ENCODE data around the gene LIPT2. TPM values are rescaled to one million over a fixed set of nuclear protein-coding genes. Genes with fewer than 3 reads are reported as not detected.
A peak's percentile ranks its signal among the peaks of the same experiment; 100 is the strongest.

Gene LIPT2
- total RNA-seq, 1 experiment from 2014 or later, result 9.3 TPM

- no peak for ATAC-seq
- H3K27ac Mint-ChIP-seq, result peak overlapping the region; percentile 97
- no peaks in the 10 kb centered on the region for H3K27me3 Mint-ChIP-seq (ENCODE audit: low read depth)
- peaks cover 18% of the 10 kb centered on the region for H3K9me3 Mint-ChIP-seq
- POLR2A ChIA-PET, result interaction anchor here (0.6 to 2.5 kb wide), 6 partner anchors 28 to 1130 kb away, joined by 3 to 17 read pairs (median 8); partner anchors contain the start of gene POLD3
- peaks cover 20% of the 10 kb centered on the region for H3K4me1 Mint-ChIP-seq
- H3K36me3 Mint-ChIP-seq, result peaks cover 28% of the 10 kb centered on the region
- CTCF ChIA-PET, result interaction anchor here (0.6 to 3.2 kb wide), 4 partner anchors 39 to 541 kb away, joined by 3 to 23 read pairs (median 3); no protein-coding TSS in a partner anchor
- DNase-seq (ENCODE audit: low spot score), result no peak
- no peak for TF ChIP-seq ATF2 (CRISPR knock-in tag; IDR thresholded peaks at IDR 0.05; ENCODE audit: borderline replicate concordance, low read depth)
- no peak for TF ChIP-seq SMAD4 (CRISPR knock-in tag; IDR thresholded peaks at IDR 0.05)
- no peak for TF ChIP-seq STAT6 (CRISPR knock-in tag; conservative IDR thresholded peaks at IDR 0.05; ENCODE audit: low read depth)
- peak overlapping the region; percentile 70 for H3K4me3 Mint-ChIP-seq
Observed at GRCh38 chr11:74492084-74492483, 1.4 kb downstream of the LIPT2 start.

DNA sequence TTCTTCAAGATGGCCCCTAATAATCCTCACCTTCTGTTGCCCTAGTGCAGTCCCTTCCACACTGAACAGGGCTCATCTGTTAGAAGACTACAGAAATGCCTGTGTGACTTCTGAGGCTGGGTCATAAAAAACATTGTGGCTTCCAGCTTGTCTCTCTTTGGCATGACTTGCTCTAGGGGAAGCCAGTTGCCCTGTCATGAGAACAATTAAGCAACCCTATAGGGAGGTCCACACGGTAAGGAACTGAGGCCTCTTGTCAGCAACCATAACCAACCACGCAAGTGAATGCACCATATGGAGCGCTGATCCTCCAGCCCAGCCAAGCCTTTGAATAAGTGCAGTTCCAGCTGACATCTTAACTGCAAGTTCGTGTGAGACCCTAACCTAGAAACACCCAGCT lies 2.6 kb downstream of the LIPT2 start:
- peaks cover 10% of the 10 kb centered on the region for H3K9me3 Mint-ChIP-seq
- no peak overlapping the region for H3K4me3 Mint-ChIP-seq
- H3K36me3 Mint-ChIP-seq, result peaks cover 20% of the 10 kb centered on the region
- ChIA-PET CTCF (no interaction called here), POLR2A (no interaction called here)
- no peak overlapping the region for H3K27ac Mint-ChIP-seq
- ATAC-seq, result no peak
- no peaks in the 10 kb centered on the region for H3K27me3 Mint-ChIP-seq (ENCODE audit: low read depth)
- no peak for DNase-seq (ENCODE audit: low spot score)
- H3K4me1 Mint-ChIP-seq, result peaks cover 20% of the 10 kb centered on the region
- TF ChIP-seq ERG (CRISPR knock-in tag; IDR thresholded peaks at IDR 0.05), result no peak
- TF ChIP-seq TEAD1 (CRISPR knock-in tag; IDR thresholded peaks at IDR 0.05), result no peak
- no peak for TF ChIP-seq PRDM15 (CRISPR knock-in tag; IDR thresholded peaks at IDR 0.05)
- no peak for TF ChIP-seq OVOL2 (CRISPR knock-in tag; IDR thresholded peaks at IDR 0.05; ENCODE audit: borderline replicate concordance)
- no peak for TF ChIP-seq ZBTB21 (CRISPR knock-in tag; IDR thresholded peaks at IDR 0.05; ENCODE audit: borderline replicate concordance)
- no peak for TF ChIP-seq KAT7 (CRISPR knock-in tag; IDR thresholded peaks at IDR 0.05; ENCODE audit: borderline replicate concordance)
- no peak for TF ChIP-seq ZNF671 (CRISPR knock-in tag; IDR thresholded peaks at IDR 0.05)
- TF ChIP-seq ZNF219 (CRISPR knock-in tag; IDR thresholded peaks at IDR 0.05; ENCODE audit: borderline replicate concordance), result no peak
- TF ChIP-seq, protein P1, sequence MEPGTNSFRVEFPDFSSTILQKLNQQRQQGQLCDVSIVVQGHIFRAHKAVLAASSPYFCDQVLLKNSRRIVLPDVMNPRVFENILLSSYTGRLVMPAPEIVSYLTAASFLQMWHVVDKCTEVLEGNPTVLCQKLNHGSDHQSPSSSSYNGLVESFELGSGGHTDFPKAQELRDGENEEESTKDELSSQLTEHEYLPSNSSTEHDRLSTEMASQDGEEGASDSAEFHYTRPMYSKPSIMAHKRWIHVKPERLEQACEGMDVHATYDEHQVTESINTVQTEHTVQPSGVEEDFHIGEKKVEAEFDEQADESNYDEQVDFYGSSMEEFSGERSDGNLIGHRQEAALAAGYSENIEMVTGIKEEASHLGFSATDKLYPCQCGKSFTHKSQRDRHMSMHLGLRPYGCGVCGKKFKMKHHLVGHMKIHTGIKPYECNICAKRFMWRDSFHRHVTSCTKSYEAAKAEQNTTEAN (CRISPR knock-in tag; IDR thresholded peaks at IDR 0.05), result no peak
- no peak for TF ChIP-seq JUN (CRISPR knock-in tag; IDR thresholded peaks at IDR 0.05)
- TF ChIP-seq ATF6 (CRISPR knock-in tag; IDR thresholded peaks at IDR 0.05), result no peak
- no peak for TF ChIP-seq TP53 (CRISPR knock-in tag; IDR thresholded peaks at IDR 0.05)
- TF ChIP-seq, protein P2, sequence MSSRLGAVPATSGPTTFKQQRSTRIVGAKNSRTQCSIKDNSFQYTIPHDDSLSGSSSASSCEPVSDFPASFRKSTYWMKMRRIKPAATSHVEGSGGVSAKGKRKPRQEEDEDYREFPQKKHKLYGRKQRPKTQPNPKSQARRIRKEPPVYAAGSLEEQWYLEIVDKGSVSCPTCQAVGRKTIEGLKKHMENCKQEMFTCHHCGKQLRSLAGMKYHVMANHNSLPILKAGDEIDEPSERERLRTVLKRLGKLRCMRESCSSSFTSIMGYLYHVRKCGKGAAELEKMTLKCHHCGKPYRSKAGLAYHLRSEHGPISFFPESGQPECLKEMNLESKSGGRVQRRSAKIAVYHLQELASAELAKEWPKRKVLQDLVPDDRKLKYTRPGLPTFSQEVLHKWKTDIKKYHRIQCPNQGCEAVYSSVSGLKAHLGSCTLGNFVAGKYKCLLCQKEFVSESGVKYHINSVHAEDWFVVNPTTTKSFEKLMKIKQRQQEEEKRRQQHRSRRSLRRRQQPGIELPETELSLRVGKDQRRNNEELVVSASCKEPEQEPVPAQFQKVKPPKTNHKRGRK (CRISPR knock-in tag; IDR thresholded peaks at IDR 0.05; ENCODE audit: borderline replicate concordance), result no peak
- no peak for TF ChIP-seq CBFB (CRISPR knock-in tag; IDR thresholded peaks at IDR 0.05; ENCODE audit: low read depth)
- no peak for TF ChIP-seq ZNF416 (CRISPR knock-in tag; IDR thresholded peaks at IDR 0.05)
- TF ChIP-seq IRF2 (CRISPR knock-in tag; IDR thresholded peaks at IDR 0.05; ENCODE audit: borderline replicate concordance, low read depth), result no peak
- TF ChIP-seq, protein P3, sequence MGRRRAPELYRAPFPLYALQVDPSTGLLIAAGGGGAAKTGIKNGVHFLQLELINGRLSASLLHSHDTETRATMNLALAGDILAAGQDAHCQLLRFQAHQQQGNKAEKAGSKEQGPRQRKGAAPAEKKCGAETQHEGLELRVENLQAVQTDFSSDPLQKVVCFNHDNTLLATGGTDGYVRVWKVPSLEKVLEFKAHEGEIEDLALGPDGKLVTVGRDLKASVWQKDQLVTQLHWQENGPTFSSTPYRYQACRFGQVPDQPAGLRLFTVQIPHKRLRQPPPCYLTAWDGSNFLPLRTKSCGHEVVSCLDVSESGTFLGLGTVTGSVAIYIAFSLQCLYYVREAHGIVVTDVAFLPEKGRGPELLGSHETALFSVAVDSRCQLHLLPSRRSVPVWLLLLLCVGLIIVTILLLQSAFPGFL (CRISPR knock-in tag; IDR thresholded peaks at IDR 0.05; ENCODE audit: borderline replicate concordance), result no peak
